GM19023 (cell line): Measurements from ENCODE around the gene ILF3.
"Not testable (repeated sequence)": the region's sequence is repeated elsewhere in the genome, so short reads cannot be mapped to it uniquely, and the experiment has no call there.

Source experiments
- ATAC-seq: cut with Tn5 transposase; IDR thresholded peaks from one replicate; pipeline ENCODE4 v1.9.1; 2021; ENCODE audit warnings: mild to moderate bottlenecking, moderate library complexity; ENCODE audit not compliant: unreplicated experiment

ILF3 gene

GRCh38 chr19:10671922-10672321, 17.8 kb downstream of the ILF3 start:
- not testable (repeated sequence) for ATAC-seq

- ATAC-seq: not testable (repeated sequence)
These were observed 21.1 kb downstream of the ILF3 start for GRCh38 chr19:10675214-10675613.

GRCh38 chr19:10677751-10678150, 23.6 kb downstream of the ILF3 start:
- ATAC-seq: no peak

GRCh38 chr19:10678813-10679212, 24.7 kb downstream of the ILF3 start:
- ATAC-seq: no peak

GRCh38 chr19:10679743-10680142, 25.6 kb downstream of the ILF3 start:
- ATAC-seq: no peak

DNA sequence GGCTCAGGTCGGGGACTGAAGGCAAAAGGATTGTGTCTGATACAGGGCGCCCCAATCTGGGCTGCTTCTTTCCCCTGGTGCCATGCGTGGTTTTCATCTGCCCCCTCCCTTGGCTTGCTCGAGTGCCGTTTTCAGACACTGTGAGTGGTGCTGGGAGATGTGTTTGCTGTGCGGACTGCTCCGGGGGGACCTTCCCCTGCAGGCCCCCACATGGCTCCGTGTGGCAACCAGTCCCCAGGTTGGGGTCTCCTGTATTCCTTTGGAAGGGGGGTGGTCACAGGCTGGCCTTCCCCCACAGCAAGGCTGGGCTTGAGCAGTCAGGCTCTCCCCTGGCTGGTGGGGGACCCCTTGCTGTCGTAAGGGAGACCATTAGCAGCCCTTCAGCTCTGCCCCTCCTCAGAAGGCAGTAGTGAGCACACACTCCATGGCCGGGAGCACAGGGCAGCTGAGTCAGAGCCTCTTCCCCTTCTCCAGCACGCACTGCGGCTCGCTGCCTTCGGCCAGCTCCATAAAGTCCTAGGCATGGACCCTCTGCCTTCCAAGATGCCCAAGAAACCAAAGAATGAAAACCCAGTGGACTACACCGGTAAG, 26.5 kb downstream of the ILF3 start:
- no peak for ATAC-seq

DNA sequence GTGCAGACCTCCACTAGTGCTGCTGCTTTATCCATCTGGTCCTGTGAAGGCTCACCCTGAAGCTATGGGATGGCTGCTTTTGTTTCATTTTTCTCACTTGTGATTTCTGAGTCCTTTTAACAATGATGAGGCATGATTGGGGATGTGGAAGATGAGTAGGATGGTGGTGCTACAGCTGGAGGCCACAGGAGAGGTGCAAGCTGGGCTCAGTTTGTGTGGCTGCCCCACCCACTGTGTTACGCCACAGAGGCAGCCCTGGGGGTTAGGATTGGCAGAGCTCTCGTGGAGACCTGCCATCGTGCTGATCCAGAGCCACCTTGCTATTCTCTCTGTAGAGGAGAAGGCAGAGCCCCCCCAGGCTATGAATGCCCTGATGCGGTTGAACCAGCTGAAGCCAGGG, 27.5 kb downstream of the ILF3 start:
- no peak for ATAC-seq

DNA sequence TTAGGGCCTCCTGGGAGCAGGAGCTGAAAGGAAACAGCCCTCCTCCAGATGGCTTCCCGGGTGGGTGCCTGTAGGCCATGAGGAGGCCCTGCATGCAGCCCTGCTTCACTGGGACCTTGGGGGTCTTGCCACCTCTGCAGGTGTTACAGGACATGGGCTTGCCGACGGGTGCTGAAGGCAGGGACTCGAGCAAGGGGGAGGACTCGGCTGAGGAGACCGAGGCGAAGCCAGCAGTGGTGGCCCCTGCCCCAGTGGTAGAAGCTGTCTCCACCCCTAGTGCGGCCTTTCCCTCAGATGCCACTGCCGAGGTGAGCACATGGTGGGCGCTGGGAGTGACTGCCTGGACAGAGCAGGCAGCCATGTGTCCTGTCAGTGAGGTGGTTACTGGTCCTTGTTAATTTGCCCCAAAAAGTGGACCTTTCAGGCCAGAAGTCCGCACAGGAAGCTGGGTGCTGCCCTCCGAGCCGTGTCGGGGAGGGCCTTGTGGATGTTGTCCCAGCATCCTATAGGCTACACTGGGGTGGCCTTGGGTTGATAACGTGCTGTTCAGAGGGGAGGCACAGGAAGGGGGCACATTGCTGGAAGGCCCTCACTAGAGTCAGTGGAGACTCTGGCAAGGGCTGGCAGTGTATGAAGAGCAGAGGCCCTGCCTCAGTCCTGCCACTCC, 28.4 kb downstream of the ILF3 start:
- no peak for ATAC-seq

DNA sequence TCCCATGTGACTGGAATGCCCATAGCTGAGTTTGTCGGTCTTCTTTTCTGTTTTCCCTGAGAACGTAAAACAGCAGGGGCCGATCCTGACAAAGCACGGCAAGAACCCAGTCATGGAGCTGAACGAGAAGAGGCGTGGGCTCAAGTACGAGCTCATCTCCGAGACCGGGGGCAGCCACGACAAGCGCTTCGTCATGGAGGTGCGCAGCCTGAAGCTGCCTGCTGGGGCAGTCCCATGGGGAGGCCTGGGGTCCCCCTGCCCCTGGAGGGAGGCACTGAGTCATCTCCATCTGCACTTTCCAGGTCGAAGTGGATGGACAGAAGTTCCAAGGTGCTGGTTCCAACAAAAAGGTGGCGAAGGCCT, 28.9 kb downstream of the ILF3 start:
- no peak for ATAC-seq

DNA sequence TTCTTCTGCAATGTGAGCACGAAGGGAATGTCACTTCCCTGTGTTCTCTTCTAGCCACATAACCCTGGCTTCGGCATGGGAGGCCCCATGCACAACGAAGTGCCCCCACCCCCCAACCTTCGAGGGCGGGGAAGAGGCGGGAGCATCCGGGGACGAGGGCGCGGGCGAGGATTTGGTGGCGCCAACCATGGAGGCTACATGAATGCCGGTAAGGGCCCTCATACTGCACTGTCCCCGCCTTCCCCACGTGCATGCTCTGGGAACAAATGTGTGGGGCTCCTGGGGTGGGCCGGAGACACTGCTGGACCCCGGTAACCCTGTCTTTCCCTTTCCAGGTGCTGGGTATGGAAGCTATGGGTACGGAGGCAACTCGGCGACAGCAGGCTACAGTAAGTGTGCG, 29.4 kb downstream of the ILF3 start:
- ATAC-seq: no peak

- ATAC-seq: no peak
These were observed 31.1 kb downstream of the ILF3 start for GRCh38 chr19:10685210-10685609.

GRCh38 chr19:10686193-10686592, 32.0 kb downstream of the ILF3 start:
- no peak for ATAC-seq

GRCh38 chr19:10686661-10687517, 32.7 kb downstream of the ILF3 start:
- ATAC-seq: no peak

DNA sequence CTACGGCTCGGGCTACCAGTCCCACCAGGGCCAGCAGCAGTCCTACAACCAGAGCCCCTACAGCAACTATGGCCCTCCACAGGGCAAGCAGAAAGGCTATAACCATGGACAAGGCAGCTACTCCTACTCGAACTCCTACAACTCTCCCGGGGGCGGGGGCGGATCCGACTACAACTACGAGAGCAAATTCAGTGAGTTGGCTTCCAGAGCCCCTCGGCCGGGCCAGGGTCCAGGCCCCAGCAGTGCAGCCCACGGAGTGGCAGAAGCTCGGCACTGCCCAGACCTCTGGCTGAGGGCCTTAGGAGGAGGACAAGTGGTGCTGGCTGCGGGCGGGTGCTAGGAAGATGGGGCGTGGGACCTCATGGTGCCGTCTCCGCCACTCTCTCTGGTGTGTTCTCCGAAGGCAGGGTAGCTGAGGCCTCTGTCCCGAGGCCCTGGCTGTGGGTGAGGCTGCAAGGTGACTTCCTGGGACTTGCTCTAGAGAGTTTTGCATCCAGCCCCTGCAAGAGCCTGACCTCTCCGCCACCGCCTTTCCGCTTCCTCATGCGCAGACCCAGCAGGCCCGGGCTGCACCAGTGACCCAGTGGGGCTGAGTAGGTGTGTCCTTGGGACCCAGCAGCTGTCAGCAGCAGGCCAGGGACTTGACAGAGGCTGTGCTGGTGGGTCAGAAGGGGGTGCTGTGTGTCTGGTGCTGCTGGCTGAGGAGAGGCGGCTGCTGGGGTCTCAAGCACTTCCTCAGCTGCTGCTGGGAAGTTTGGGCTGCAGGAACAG, 33.6 kb downstream of the ILF3 start:
- no peak for ATAC-seq

DNA sequence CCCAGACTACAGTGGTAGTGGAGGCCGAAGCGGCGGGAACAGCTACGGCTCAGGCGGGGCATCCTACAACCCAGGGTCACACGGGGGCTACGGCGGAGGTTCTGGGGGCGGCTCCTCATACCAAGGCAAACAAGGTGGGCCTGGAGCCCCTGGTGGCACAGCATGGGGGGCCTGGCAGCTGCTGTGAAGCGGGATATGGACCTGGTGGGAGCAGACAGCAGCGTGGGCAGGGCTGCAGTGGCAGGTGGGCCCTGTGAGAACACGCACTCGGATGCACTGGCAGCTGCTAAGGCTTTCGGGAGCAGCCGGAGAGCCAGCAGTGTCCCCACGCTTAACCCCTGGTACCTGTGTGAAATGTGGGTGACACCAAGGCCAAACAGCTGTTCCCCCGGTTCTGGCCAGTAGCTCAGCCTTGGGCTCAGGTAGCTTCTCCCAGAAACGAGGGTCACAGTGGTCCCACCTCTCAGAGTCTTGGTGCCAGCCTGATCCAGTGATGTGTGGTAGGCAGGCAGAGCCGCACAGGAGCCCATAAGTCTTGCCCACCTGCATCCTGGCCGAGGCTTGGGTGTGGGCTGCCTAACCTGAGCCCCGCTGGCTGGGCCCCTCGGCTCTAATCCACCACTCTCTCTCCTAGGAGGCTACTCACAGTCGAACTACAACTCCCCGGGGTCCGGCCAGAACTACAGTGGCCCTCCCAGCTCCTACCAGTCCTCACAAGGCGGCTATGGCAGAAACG, 34.6 kb downstream of the ILF3 start:
- ATAC-seq: no peak

DNA sequence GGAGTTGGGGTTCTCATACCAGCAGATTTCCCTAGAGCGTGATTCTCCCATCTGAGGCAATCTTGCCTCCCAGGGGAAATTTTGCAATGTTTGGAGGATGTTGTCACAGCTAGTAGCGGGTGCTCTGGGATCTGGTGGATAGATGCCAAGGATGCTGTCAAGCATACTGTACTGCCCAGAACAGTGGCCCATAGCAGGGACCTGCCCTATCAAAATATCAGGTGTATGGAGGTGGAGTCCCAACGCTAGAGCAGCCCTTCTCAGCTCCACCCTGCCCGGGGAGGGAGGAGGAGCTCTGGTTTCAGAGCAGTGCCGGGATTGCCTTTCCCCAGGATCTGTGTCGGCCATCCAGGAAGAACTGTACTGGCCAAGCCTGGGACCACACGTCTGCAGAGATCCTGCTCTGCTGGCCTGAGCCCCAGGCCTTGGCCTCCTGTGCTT, 36.2 kb downstream of the ILF3 start:
- ATAC-seq: no peak

DNA sequence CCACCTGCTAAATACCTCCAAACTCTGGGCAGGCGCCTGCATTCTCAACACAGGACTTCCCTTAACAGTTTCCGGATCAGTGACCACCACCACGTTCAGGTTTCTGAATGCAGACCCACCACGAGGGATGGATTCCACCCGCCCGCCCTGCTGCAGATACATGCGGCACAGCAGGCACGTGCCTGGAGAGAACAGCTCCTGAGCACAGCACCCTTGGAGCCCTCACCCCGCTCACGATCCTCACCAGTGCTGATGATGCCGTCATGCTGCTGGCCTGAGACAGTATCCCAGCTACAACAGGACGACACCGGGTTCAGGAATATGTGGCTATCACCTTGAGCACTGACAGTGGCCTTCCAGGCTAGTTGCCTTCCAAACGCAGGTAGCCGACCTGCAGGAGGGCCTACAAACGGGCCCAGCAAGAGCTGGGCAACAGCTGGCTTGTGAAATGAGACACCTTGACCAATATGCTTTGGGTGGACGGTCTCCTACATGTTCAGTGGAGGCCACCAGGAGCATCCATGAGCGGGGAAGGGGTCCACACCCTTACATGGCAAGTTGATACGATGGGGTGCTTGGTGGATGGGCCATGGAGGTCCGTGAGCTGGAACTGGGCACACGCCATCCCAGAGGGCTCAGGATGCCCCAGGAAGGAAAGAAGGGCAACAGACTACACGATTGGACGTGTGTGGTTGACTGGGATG, 37.2 kb downstream of the ILF3 start:
- no peak for ATAC-seq

DNA sequence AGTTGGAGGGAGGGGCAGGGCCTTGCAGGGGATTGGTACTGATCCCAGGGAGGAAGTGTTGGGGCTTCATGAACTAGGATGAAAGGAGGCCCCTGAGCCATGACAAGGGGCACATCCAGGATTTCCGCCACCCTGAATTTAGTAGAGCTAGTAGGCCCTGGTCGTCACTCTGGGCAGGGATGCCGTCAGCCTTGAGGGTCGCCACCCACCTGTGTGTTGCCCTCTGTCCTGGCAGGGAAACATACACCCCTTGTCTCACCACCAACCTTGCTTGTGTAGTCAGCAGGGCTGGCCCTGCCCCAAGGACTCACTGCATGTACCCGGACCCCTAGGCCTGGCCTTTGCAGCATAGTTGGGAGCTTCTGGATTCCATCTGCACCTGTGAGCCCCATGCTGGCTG, 37.7 kb downstream of the ILF3 start:
- no peak for ATAC-seq

DNA sequence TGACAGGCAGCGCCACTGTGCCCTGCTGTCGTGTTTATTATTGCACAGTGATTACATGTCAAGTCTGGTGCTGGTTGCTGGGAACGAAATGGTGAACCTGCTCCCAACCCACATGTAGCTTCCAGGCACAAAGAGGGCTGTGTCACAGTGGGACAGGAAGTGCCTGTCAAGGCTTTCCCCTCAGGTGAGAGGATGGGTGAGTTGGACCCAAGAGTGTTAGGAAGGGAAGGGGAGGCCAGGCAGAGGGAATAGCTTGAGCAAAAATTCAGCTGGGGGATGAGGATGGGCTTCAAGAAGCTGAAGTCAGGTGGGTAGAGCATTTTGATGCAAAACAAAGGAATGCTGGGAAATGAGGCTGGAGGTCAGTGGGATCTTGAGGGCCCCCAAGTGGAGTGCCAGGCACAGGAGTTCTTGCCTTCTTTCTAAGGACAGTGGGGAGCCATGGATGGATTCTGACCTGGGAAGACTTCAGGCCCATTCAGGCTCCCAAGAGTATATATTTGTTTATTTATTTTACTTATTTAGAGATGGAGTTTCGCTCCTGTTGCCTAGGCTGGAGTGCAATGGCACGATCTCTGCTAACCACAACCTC, 38.6 kb downstream of the ILF3 start:
- no peak for ATAC-seq
